Measurements from ENCODE around the gene ATP11A. TPM values are rescaled to one million over a fixed set of nuclear protein-coding genes. Genes with fewer than 3 reads are reported as not detected.

ATP11A gene
- total and polyA plus RNA-seq, 9 of the 15 experiments (the other 6 are each of a cell fraction or from before 2014, with no cell fraction given), result 0.38 to 34.2 (median 4.2) TPM

GRCh38 chr13:112819111-112819510 lies 129.3 kb downstream of the ATP11A start:
- ATAC-seq, result no peak
- no peak for FAIRE-seq
- TF ChIP-seq HCFC1 (IDR thresholded peaks at IDR 0.05; ENCODE audit: low read depth, low read length), result no peak
- TF ChIP-seq SETDB1 (IDR thresholded peaks at IDR 0.05; ENCODE audit: low read length), result no peak
- no peak for TF ChIP-seq POLR2AphosphoS5 (IDR thresholded peaks at IDR 0.05; ENCODE audit: control insufficient read depth, insufficient read depth, low read depth, low read length)
- TF ChIP-seq U2AF2 (optimal IDR thresholded peaks at IDR 0.05; ENCODE audit: low read depth, low read length), result no peak
- no peak for TF ChIP-seq ZNF232 (CRISPR knock-in tag; IDR thresholded peaks at IDR 0.05)
- TF ChIP-seq HNRNPUL1 (IDR thresholded peaks at IDR 0.05; ENCODE audit: low read length), result no peak
- no peak for TF ChIP-seq ZNF24 (IDR thresholded peaks at IDR 0.05)
- no peak for TF ChIP-seq BCL6 (CRISPR knock-in tag; IDR thresholded peaks at IDR 0.05)
- TF ChIP-seq, protein P1, sequence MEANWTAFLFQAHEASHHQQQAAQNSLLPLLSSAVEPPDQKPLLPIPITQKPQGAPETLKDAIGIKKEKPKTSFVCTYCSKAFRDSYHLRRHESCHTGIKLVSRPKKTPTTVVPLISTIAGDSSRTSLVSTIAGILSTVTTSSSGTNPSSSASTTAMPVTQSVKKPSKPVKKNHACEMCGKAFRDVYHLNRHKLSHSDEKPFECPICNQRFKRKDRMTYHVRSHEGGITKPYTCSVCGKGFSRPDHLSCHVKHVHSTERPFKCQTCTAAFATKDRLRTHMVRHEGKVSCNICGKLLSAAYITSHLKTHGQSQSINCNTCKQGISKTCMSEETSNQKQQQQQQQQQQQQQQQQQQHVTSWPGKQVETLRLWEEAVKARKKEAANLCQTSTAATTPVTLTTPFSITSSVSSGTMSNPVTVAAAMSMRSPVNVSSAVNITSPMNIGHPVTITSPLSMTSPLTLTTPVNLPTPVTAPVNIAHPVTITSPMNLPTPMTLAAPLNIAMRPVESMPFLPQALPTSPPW (CRISPR knock-in tag; IDR thresholded peaks at IDR 0.05), result no peak
- no peak for TF ChIP-seq POLR3G (IDR thresholded peaks at IDR 0.05; ENCODE audit: extremely low read depth, insufficient read length, insufficient replicate concordance)
- TF ChIP-seq ZNF695 (CRISPR knock-in tag; IDR thresholded peaks at IDR 0.05), result no peak
- TF ChIP-seq PURB (CRISPR knock-in tag; IDR thresholded peaks at IDR 0.05; ENCODE audit: low read depth), result no peak
- no peak for TF ChIP-seq ZNF507 (tag; conservative IDR thresholded peaks at IDR 0.05)
- no peak for TF ChIP-seq SMARCB1 (IDR thresholded peaks at IDR 0.05; ENCODE audit: insufficient read length, low read depth)

More at GRCh38 chr13:112819111-112819510, 129.3 kb downstream of the ATP11A start:
- Histone ChIP-seq H3K9me3 (replicated peaks; ENCODE audit: control insufficient read depth, insufficient read depth, low read depth, low read length) (0 out of 2 replicates have a peak, but pooled peaks cover 2% of the 10 kb centered on the region), H2AFZ (ENCODE audit: low read depth, low read length) (no peak overlapping the region), H4K20me1 (replicated peaks; ENCODE audit: control insufficient read depth, insufficient read depth, low read length) (no peaks in the 10 kb centered on the region), H3K79me2 (ENCODE audit: control insufficient read depth, insufficient read depth, low read length) (no peaks in the 10 kb centered on the region), H3K9ac (ENCODE audit: insufficient read depth in 1 of 2, low read depth in 2 of 2, low read length in 2 of 2) (no peak overlapping the region), H3K4me3 (no peak overlapping the region), H3K4me2 (ENCODE audit: insufficient read depth, low read length) (no peak overlapping the region), H3K27me3 (ENCODE audit: control insufficient read depth in 2 of 2, insufficient read depth in 2 of 2, low read length in 2 of 2) (no peaks in the 10 kb centered on the region), H3K4me1 (replicated peaks in 1 of 2; ENCODE audit: control insufficient read depth in 2 of 2, insufficient read depth in 2 of 2, low read length in 2 of 2) (peaks cover 0 to 3% of the 10 kb centered on the region in 2 experiments; a peak in 2 of 5 replicates), H3K36me3 (ENCODE audit: control insufficient read depth, insufficient read depth, low read length) (peaks cover 63% of the 10 kb centered on the region), H3K27ac (ENCODE audit: extremely low read depth, low read depth, low read length) (no peak overlapping the region), H3K9me1 (ENCODE audit: control insufficient read depth, insufficient read depth, low read length) (no peaks in the 10 kb centered on the region)
- no TSS peak for BruUV-seq (replicated peaks)
- DNase-seq (ENCODE audit: extremely low read depth in 1 of 4, low spot score in 3 of 4), result no peak
- ChIA-PET POLR2A (no interaction called here), CTCF (ENCODE audit: low intra/inter-chr PET ratio) (no interaction called here)
- 96% methylated on average over 13 of the region's 13 CpGs for WGBS (ENCODE audit: insufficient coverage, low coverage, missing lambda C conversion rate)
- intact Hi-C loops (cut with micrococcal nuclease), result no loop called here
- in situ Hi-C loops (cut with MboI), result no loop called here
